HG03139 (cell line): Measurements from ENCODE around the gene MTR.
"Not testable (repeated sequence)": the region's sequence is repeated elsewhere in the genome, so short reads cannot be mapped to it uniquely, and the experiment has no call there.

Source experiments
- ATAC-seq: cut with Tn5 transposase; IDR thresholded peaks from one replicate; pipeline ENCODE4 v1.9.1; 2021; ENCODE audit not compliant: unreplicated experiment

Gene MTR

GRCh38 chr1:236895665-236896387 lies 100.7 kb downstream of the MTR start:
- ATAC-seq = no peak

- ATAC-seq = no peak
Measured at GRCh38 chr1:236896716-236897115, 101.6 kb downstream of the MTR start.

- no peak for ATAC-seq
Measured at GRCh38 chr1:236904892-236905741, 110.0 kb downstream of the MTR start.

- ATAC-seq = no peak
Measured at GRCh38 chr1:236907205-236907604, 112.1 kb downstream of the MTR start.

- no peak for ATAC-seq
Measured at GRCh38 chr1:236908669-236909068, 113.6 kb downstream of the MTR start.

- not testable (repeated sequence) for ATAC-seq
Measured at GRCh38 chr1:236911047-236911446, 116.0 kb downstream of the MTR start.

- no peak for ATAC-seq
Measured at GRCh38 chr1:236913371-236914037, 118.4 kb downstream of the MTR start.

- ATAC-seq = no peak
Measured at GRCh38 chr1:236914375-236914774, 119.3 kb downstream of the MTR start.

- no peak for ATAC-seq
Measured at GRCh38 chr1:236916131-236916800, 121.2 kb downstream of the MTR start.

GRCh38 chr1:236917448-236917847 lies 122.4 kb downstream of the MTR start:
- no peak for ATAC-seq

- ATAC-seq = no peak
Measured at GRCh38 chr1:236920286-236920894, 125.3 kb downstream of the MTR start.

GRCh38 chr1:236921610-236922009 lies 126.5 kb downstream of the MTR start:
- no peak for ATAC-seq

GRCh38 chr1:236922190-236922589 lies 127.1 kb downstream of the MTR start:
- no peak for ATAC-seq

GRCh38 chr1:236925386-236925785 lies 130.3 kb downstream of the MTR start:
- no peak for ATAC-seq

- ATAC-seq = no peak
Measured at GRCh38 chr1:236930503-236930902, 135.4 kb downstream of the MTR start.

GRCh38 chr1:236938760-236939159 lies 143.7 kb downstream of the MTR start:
- ATAC-seq = no peak

- ATAC-seq = no peak
Measured at GRCh38 chr1:236942431-236942830, 147.3 kb downstream of the MTR start.

GRCh38 chr1:236944556-236944955 lies 149.5 kb downstream of the MTR start:
- ATAC-seq = no peak

GRCh38 chr1:236945002-236945401 lies 149.9 kb downstream of the MTR start:
- ATAC-seq = no peak

GRCh38 chr1:236947794-236948193 lies 152.7 kb downstream of the MTR start:
- no peak for ATAC-seq

GRCh38 chr1:236948381-236948780 lies 153.3 kb downstream of the MTR start:
- no peak for ATAC-seq
